Pancreas (tissue), 10 donors: ENCODE measurements around the gene CCDC85B. TPM values are rescaled to one million over a fixed set of nuclear protein-coding genes. Genes with fewer than 3 reads are reported as not detected.

Experiments used
- ATAC-seq, 4 donors: fragments of 200-7000 bp; cut with Tn5 transposase; one replicate each; pipeline versions ENCODE4 v1.8.0 to v1.9.1; 2020; ENCODE audit warnings: mild to moderate bottlenecking in 4 of 4, moderate library complexity in 4 of 4
- DNase-seq, 6 donors: peaks; one replicate each; pipeline ENCODE4 v3.0.0-alpha.2; 2020
- FAIRE-seq: peaks from 2 replicates; lab custom pipeline; 2012; peaks lifted over from hg19 to GRCh38; lab: Jason Lieb, UNC
- H3K27ac ChIP-seq, 4 donors: fragments of 200-600 bp; sonication (generic); 1 replicate in 3 of 4; 2 replicates in 1 of 4; pipeline versions ENCODE4 v1.5.0 to v1.8.0; 2020
- H3K27me3 ChIP-seq, 4 donors: fragments of 200-600 bp; one replicate each; pipeline ENCODE4 v1.8.0; 2021
- H3K36me3 ChIP-seq, 3 donors: fragments of 200-600 bp; sonication (generic) in 1 of 3; one replicate each; pipeline versions ENCODE4 v1.5.0 to v1.8.0; 2020 to 2021
- H3K4me1 ChIP-seq, 3 donors: fragments of 200-600 bp; one replicate each; pipeline ENCODE4 v1.8.0; 2021
- H3K4me3 ChIP-seq, 4 donors: fragments of 200-600 bp; sonication (generic) in 2 of 4; one replicate each; pipeline versions ENCODE4 v1.5.0 to v1.8.0; 2020 to 2021
- H3K9me3 ChIP-seq, 4 donors: fragments of 200-600 bp; one replicate each; pipeline ENCODE4 v1.8.0; 2021
- WGBS, 2 donors: extraction: QIAGEN DNeasy Blood & Tissue Kit; methylation state at CpG; one replicate each; pipeline ENCODE4 v1.1.7; 2013; 5-methylcytosine and 5-hydroxymethylcytosine counted together
- intact Hi-C, 3 donors: fragments of 100-400 bp; cut with DNase I; formaldehyde crosslinking; loops; one replicate each; pipeline versions ENCODE4 v1.11.1 to v1.14.2; 2022
- polyA plus RNA-seq, 2 donors: library from polyadenylated mRNA; stranded (reverse); fragments of 200-250 nt; gene quantifications; one replicate each; pipeline ENCODE4 v1.2.3, GENCODE V29; 2013
- total RNA-seq, 6 donors: library from RNA; stranded (reverse); fragmentation: NEBNext Ultra II Directional in 4 of 6; extraction: Animal tissue kit (Norgen Biotek cat#: 25700) in 4 of 6; gene quantifications; one replicate each; pipeline versions ENCODE4 v1.2.1 to v1.2.4, GENCODE V29; 2021 to 2023
- TF ChIP-seq, protein P1 (sequence below), 4 donors: fragments of 200-600 bp; sonication (generic) in 3 of 4; IDR thresholded peaks; one replicate each; pipeline versions ENCODE4 v1.5.0 to v1.8.0; 2021; ENCODE audit warnings: antibody characterized with exemption in 4 of 4
- donor health status: healthy with polysubstance abuse.
- donor health status: DM: no; HTN: no; CAD: no; lungs with moderate emphysema.
- donor health status: DM: no; HTN: no; CAD: no.
- donor health status: control.
- donor health status: control.
- donor health status: Bipolar disorder and iron deficiency.
- donor health status: DM: yes; HTN: yes; CAD: no.
- donor health status: DM: no; HTN: no; CAD: no.
- donor health status: DM: no; HTN: no; CAD: no.
- donor health status: DM: yes; HTN: yes; CAD: no.

CCDC85B gene
- total and polyA plus RNA-seq, 8 donors: 7.7 to 22.4 (median 11.3) TPM

DNA sequence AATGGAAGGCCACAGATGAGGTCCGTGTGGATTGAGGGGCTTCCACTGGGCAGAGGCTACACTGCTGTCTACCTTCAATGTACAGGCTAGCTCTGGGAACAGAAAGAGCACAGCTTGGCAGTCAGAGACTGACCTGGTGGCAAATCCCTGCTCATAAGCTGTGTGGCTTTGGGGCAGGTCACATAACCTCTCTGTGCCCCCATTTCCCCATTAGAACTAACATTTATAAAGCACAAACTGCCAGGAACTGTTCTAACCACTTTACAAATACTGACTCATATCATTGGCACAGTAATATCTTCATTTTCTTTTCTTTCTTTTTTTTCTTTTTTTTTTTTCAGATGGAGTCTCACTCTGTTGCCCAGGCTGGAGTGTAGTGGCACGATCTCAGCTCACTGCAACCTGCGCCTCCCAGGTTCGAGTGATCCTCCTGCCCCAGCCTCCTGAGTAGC lies 6.6 kb downstream of the CCDC85B start:
- no peak overlapping the region for H3K4me3 ChIP-seq
- TF ChIP-seq, protein P1, sequence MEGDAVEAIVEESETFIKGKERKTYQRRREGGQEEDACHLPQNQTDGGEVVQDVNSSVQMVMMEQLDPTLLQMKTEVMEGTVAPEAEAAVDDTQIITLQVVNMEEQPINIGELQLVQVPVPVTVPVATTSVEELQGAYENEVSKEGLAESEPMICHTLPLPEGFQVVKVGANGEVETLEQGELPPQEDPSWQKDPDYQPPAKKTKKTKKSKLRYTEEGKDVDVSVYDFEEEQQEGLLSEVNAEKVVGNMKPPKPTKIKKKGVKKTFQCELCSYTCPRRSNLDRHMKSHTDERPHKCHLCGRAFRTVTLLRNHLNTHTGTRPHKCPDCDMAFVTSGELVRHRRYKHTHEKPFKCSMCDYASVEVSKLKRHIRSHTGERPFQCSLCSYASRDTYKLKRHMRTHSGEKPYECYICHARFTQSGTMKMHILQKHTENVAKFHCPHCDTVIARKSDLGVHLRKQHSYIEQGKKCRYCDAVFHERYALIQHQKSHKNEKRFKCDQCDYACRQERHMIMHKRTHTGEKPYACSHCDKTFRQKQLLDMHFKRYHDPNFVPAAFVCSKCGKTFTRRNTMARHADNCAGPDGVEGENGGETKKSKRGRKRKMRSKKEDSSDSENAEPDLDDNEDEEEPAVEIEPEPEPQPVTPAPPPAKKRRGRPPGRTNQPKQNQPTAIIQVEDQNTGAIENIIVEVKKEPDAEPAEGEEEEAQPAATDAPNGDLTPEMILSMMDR (IDR thresholded peaks at IDR 0.05): no peak
- H3K9me3 ChIP-seq: no peaks in the 10 kb centered on the region
- peaks cover 0 to 9% (median 8%) of the 10 kb centered on the region in 3 donors for H3K4me1 ChIP-seq
- no peak overlapping the region for H3K27ac ChIP-seq
- ATAC-seq (no peak), FAIRE-seq (no peak), DNase-seq (no peak)
- intact Hi-C loops: no loop called here
- WGBS, 2 donors: 80 to 89% methylated on average over 4 of the region's 4 CpGs
- no peaks in the 10 kb centered on the region for H3K27me3 ChIP-seq
- no peaks in the 10 kb centered on the region for H3K36me3 ChIP-seq

DNA sequence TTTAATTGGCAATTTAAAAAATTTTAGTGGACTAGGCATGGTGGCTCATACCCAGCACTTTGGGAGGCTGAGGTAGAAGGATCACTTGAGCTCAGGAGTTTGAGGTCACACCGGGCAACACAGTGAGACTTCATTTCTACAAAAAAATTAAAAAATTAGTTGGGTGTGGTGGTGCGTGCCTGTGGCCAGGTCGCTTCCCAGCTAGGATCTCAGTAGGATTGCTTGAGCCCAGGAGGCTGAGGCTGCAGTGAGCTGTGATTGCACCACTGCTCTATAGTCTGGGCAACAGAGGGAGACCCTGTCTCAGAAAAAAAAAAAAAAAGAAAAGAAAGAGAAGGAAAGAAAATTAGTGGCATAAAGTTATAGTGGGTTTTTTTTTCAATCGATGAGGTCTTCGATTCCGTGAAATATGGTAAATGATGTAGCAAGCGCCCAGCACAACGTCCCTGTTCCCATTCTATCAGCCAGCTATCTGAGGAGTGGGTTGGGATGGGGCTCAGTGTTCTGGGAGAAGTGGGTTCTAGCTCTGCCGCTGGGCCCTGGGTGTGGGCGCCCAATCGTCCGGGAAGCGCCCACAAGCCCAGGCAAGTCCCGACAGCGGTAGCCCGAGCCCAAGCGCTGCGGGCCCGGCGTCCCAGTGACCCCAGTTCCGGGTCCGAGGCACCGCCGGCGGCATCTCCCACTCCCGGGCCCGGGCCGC lies 8.3 kb downstream of the CCDC85B start:
- Histone ChIP-seq H3K27me3 (no peaks in the 10 kb centered on the region), H3K27ac (no peak overlapping the region), H3K9me3 (no peaks in the 10 kb centered on the region), H3K36me3 (no peaks in the 10 kb centered on the region), H3K4me1 (peaks cover 0 to 8% (median 7%) of the 10 kb centered on the region in 3 donors), H3K4me3 (peak overlapping the region in 3 of 4 donors; percentile 20 to 53 (median 46))
- WGBS, 2 donors: 31 to 32% methylated on average over 26 to 28 of the region's 28 CpGs
- intact Hi-C loops: no loop called here
- no peak for ATAC-seq
- TF ChIP-seq, protein P1 (IDR thresholded peaks at IDR 0.05): no peak
- FAIRE-seq: no peak
- no peak for DNase-seq

DNA sequence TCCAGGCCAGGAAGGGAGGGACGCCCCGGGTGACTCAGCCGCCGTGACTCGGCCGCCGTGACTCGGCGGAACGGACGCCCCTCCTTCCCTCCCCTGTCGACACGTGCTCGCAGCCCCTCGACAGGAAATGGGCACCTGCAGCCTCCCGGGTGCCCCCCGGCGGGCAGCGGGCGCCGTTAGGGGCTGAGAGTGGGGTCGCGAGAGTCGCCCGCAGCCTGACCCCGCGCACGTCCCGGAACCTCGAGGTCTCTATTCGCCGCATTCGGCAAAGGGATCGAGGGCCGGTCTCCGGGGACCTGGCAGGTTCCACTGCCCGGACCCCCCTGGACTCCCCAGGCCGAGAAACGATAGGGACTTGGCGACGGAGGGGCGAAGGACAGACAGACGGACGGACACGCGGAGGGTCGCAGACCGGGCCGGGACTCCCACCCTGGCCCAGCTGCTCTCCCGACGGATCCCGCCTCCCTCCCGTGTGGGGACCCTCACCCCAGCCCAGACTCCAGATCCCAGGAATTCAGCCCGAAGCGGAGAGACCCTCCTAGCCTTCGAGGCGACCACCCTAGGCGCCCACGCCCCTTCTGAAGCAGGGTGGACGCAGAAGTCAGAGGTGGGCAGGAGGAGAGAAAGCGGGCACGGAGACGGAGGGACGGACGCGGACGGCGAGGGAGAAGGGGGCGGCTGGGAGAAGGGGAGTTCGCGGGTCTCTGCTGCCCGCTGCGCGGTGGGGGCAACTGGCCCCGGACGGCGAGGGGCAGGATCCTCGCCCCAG lies 9.1 kb downstream of the CCDC85B start:
- intact Hi-C loops: no loop called here
- TF ChIP-seq, protein P1 (IDR thresholded peaks at IDR 0.05): no peak
- Histone ChIP-seq H3K36me3 (no peaks in the 10 kb centered on the region), H3K9me3 (no peaks in the 10 kb centered on the region), H3K4me3 (peak overlapping the region; percentile 20 to 53 (median 34)), H3K27ac (peak overlapping the region in 1 of 4 donors; percentile 34), H3K27me3 (no peaks in the 10 kb centered on the region), H3K4me1 (peaks cover 0 to 8% (median 7%) of the 10 kb centered on the region in 3 donors)
- DNase-seq: peak in 3 of 6 donors; percentile 61 to 78 (median 74)
- 4 to 6% methylated on average over 52 to 78 of the region's 78 CpGs for WGBS, 2 donors
- ATAC-seq: peak; percentile 25 to 58 (median 35)
- no peak for FAIRE-seq

DNA sequence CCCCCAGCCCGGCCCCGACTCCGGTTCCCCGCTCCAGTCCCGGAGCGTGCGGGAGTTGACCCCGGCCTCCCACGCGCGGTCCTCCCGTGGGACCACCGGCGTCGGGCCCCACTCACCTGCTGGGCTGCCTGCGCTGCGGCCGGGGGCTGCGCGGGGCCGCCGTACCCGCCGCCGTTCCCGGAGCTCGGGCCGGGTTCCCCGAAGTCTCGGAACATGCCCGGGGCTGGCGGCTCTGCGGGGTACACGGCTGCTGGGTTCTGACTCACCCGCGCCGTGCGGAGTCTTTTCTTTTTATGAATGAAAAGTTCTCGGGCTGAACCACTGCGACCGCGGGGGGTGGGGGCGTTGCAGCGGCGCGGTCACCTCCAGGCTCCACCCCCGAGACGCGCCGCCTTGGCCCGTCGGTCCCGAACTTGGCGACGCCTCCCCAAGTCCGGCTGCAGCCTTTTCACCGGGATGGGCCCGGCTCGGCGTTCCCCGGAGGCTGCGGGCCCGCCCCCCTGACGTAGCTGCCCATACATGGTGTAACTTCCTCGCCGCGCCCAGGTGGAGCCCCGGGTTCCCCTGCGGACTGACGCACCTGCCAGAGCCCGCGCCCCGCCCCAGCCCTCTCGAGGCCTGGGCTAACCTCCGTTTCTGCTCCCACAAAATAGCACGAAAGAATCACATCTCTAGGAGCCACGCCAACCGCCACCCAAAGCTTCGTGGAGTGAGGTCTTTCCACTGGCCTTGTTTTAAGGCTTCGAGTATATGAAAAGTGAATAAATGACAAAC lies 9.8 kb downstream of the CCDC85B start, which contains the start of gene FOSL1:
Gene FOSL1 (minus strand): TSS at position 264 of the 774 bp plus-strand sequence. CDS start 49 bp downstream, at position 215.
- DNase-seq: peak; percentile 81 to 94 (median 89)
- Histone ChIP-seq H3K36me3 (no peaks in the 10 kb centered on the region), H3K4me1 (peaks cover 0 to 8% (median 7%) of the 10 kb centered on the region in 3 donors), H3K27me3 (no peaks in the 10 kb centered on the region), H3K9me3 (no peaks in the 10 kb centered on the region), H3K27ac (peak within 1 kb of the TSS in 2 of 4 donors; percentile 13 to 34), H3K4me3 (peak within 1 kb of the TSS; percentile 20 to 53 (median 34))
- intact Hi-C loops: no loop called here
- TF ChIP-seq, protein P1 (IDR thresholded peaks at IDR 0.05): no peak
- no peak for FAIRE-seq
- peak; percentile 89 to 96 (median 92) for ATAC-seq
- 2% methylated on average over 61 to 80 of the region's 80 CpGs for WGBS, 2 donors
